ENCODE measurements around the gene PRDM11.
"Not testable (repeated sequence)": the region's sequence is repeated elsewhere in the genome, so short reads cannot be mapped to it uniquely, and the experiment has no call there.

Gene PRDM11

DNA sequence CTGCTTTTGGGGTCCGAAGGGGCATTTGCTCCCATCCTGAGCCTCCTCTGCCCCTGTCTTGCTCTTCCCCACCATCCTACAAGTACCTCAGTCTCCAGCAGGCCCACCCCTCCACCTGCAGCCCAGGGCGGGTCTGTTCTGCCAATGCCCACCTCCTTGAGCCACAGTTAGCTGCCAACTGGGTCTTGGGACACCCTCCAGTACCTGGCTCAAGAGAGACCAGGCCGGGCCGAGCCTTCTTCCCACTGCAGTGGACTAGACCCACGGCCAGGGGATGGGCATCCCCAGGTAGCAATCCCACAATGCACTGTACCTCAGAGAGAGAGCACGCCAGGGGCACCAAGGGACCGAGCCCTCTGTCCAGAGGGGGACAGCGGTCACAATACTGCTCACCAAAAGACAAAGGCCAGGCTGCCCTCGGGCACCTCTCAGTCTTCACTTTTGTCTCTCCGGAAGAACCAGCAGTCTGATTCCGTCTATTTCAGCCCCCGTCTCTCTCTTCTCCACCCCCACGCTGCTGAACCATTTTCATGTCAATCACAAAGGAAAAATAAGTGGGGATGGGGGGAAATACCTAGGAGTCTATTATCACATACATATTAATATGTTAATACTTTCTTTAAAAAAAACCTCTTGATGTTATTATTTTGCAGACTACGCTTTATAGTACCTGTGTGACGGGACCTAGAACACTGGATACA is 88.0 kb downstream of the PRDM11 start:
- DNase-seq (ENCODE audit: low spot score) = no peak

DNA sequence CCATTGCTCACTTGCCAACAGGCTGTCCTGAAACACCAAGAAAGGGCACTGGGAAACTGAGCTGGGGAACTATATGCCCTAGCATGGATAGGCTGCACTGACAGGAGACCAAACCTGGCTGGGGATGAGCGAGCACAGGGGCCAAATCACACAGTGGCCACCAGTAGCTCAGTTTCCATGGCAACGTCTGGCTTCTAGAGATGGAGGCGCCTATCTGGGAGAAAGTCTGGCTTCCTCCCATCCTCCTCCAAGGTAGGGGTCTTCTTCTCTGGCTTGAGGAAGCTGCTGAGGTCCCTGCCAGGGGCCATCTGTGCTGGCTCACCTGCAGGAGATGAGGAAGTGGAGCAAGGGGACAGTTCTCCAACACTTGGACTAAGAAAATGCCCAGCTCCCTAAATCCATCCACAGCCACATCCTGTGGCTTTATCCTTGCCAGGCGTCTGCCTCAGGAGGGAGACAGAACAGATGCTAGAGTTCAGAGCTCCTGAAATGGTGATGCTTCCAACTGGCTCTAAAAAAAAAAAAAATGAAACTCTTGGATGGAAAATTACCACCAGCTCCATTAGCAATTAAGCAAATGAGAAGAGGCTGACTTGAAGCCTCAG is 91.4 kb downstream of the PRDM11 start:
- no peak for DNase-seq (ENCODE audit: low spot score)

GRCh38 chr11:45238724-45239123 is 92.3 kb downstream of the PRDM11 start:
- DNase-seq (ENCODE audit: low spot score) = no peak

- no peak for DNase-seq (ENCODE audit: low spot score)
Measured at GRCh38 chr11:45239733-45240132, 93.3 kb downstream of the PRDM11 start.

DNA sequence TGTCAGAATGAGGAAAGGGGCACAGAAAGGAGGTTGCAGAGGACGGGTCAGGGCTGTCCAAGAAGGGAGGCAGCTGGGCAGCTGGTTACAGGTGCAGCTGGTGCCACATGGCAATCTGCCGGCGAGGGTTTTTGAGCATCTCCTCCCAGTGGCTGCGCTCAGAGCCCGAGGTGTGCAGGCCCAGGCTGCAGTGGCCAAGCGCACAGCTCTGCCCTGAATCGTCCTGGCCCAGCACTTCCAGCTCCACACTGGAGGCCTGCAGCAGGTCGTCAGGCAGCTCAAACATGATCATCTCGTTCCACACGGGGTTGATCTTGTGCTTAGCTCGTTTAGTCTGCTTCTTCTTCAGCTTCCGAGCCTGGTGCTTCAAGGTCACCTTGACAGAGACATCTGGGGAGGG is 97.5 kb downstream of the PRDM11 start:
- no peak for DNase-seq (ENCODE audit: low spot score)

GRCh38 chr11:45245218-45246045 is 99.0 kb downstream of the PRDM11 start:
- DNase-seq (ENCODE audit: low spot score) = no peak

DNA sequence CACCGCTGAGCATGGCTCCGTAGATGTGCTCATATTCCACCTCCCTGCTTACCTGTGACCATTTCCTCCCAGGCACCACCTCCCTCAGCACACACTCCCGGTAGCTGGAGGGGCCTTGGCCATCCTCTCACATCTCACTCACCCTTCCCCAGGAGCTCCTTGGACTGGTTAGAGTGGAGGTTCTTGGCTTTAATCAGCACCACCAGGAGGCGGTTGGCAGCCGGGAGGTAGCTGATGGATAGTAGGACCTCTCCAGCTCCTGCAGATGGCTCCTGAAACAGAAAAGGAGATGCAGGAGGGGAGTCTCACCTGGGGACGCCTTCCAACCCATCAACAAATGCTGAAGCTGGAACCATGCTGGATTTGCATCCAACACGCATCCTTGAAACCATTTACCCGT is 99.8 kb downstream of the PRDM11 start:
- no peak for DNase-seq (ENCODE audit: low spot score)

GRCh38 chr11:45247433-45247832 is 101.0 kb downstream of the PRDM11 start:
- no peak for DNase-seq (ENCODE audit: low spot score)

DNA sequence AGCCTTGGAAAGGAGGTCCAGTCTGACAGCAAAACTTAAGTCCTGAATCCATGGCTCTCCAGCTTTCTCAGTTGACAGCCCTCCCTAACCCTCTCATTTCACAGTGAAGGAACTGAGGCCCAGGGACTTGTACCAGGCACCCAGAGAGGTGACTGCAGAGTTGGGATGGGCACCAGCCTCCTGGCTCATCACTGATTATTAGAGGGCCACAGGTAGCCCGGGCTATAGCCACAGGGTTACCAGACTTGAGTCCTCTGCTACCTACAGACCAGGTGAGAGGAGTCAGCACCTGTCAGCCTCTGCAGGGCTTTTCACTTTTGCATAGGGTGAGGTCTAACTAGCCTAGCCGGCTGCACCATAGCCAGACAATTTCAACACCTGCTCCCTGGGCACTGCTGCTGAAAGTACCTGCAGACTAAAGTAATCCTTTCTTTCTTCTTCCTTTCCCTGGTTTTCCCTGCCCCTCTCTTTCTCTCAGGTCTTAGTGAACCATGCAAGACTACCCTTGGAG is 102.1 kb downstream of the PRDM11 start:
- DNase-seq (ENCODE audit: low spot score) = no peak

DNA sequence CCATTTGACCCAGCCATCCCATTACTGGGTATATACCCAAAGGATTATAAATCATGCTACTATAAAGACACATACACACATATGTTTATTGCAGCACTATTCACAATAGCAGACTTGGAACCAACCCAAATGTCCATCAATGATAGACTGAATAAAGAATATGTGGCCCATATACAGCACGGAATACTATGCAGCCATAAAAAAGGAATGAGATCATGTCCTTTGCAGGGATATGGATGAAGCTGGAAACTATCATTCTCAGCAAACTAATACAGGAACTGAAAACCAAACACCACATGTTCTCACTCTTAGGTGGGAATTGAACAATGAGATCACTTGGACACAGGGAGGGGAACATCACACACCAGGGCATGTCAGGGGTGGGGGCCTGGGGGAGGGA is 102.9 kb downstream of the PRDM11 start:
- not testable (repeated sequence) for DNase-seq (ENCODE audit: low spot score)

GRCh38 chr11:45250035-45250718 is 103.7 kb downstream of the PRDM11 start:
- DNase-seq (ENCODE audit: low spot score) = no peak

DNA sequence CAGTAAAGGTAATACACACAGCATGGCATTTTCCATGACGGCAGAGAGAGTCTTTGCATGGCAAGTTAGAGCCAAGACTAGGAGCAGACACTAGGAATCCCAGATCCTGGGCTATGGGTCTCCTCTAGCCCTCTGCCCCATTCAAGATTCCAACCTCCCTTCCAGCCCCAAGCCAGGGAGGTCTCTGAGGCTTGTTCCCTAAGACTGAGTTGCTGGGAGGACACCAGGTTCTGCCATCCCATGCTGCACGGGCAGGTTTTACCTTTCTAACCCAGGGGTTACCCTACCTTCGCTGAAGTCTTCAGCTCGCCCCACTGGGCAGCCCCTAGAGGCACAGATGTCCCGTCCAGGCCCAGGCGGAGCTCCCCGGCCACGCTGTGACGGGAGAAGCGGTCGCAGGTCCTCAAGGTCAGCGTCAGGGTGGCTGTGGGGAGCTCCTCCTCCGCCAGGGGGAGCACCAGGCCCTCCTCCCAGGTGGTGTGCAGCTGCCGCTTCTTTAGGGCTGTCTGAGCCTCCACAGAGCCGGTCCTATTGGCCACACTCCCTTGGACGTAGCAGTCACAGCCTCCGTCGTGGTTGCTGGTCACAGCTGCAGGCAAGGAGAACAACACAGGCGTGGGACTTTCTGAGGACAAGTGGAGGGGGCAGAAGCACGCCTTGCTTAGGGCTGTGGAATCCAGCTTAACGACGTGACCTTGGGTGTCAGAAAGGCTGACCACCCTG is 105.9 kb downstream of the PRDM11 start:
- DNase-seq (ENCODE audit: low spot score) = no peak

DNA sequence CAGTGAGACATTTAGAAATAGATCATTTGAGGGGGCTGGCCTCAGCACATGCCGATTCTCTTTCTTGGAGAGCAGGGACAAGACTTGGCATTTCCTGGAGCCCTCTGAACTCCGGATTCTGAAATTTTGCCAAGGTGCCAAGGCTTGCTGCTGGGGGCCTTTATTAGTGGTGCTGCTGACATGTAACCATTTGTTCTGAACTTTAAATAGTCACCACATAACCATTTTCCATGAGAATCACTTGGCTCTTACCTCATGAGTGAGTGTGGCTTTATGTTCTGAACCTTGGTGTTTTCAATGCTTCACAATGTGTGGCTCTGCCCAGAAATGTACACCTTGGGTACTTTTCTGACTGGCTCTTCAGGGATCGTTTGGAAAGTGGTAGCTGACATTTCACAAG is 106.4 kb downstream of the PRDM11 start:
- no peak for DNase-seq (ENCODE audit: low spot score)

GRCh38 chr11:45253640-45254039 is 107.2 kb downstream of the PRDM11 start:
- DNase-seq (ENCODE audit: low spot score) = no peak

GRCh38 chr11:45254070-45254469 is 107.6 kb downstream of the PRDM11 start:
- DNase-seq (ENCODE audit: low spot score) = no peak

GRCh38 chr11:45258982-45259530 is 112.6 kb downstream of the PRDM11 start:
- no peak for DNase-seq (ENCODE audit: low spot score)

DNA sequence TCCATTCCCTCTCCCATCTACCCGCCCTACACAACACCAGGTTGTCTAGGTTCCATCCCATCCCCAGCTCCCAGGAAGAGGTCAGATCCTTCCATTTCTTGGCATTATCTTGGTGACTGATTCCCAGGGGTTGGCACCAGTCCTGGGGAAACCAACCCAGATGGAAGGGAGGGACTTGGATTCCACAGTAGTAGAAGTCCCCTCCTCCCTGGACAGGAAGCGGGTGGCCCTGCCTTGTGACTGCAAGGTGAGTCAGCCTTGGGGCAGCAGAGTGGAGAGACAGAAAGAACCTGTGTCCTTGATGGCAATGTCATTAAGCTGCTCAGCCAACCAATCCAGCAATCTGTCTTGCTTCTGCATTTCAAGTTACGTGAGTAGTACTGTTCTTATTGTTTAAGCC is 113.2 kb downstream of the PRDM11 start:
- no peak for DNase-seq (ENCODE audit: low spot score)

GRCh38 chr11:45260071-45260470 is 113.6 kb downstream of the PRDM11 start:
- DNase-seq (ENCODE audit: low spot score) = no peak

DNA sequence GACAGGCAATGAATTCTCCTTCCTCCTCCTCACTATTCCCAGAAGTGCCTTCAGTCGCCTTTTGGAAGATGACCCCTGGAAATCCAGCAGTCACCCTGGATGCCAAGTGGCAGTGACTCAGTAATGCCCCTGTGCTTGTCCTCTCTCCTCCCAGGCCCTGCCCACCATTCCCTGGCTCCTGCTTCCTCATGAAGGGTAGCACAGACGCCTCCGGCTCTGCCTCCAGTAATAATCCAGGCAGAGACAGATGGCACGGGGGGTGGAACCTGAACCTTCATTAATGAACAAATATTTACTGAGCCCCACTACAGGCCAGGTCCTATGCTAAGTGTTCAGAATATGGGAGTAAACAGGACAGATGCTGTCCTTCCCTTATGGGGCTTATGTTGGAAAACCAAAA is 116.5 kb downstream of the PRDM11 start:
- no peak for DNase-seq (ENCODE audit: low spot score)

DNA sequence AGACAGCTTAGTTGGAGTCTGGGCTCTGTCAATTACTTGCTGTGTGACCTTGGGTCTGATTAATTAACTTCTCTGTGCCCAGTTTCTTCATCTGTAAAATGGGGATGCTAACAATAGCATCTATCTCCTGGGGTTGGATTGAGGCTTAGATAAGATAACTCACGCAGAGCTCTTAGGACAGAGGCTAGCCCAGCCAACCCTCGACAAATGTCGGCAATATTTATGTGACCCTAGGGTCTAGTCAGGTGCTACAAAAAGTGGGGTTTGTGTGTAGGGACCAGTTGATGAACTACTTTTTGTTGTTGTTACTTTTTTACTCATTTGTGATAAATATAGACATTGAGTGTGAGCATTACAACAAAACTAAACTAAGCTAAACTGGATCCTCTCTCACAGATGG is 117.3 kb downstream of the PRDM11 start:
- no peak for DNase-seq (ENCODE audit: low spot score)

DNA sequence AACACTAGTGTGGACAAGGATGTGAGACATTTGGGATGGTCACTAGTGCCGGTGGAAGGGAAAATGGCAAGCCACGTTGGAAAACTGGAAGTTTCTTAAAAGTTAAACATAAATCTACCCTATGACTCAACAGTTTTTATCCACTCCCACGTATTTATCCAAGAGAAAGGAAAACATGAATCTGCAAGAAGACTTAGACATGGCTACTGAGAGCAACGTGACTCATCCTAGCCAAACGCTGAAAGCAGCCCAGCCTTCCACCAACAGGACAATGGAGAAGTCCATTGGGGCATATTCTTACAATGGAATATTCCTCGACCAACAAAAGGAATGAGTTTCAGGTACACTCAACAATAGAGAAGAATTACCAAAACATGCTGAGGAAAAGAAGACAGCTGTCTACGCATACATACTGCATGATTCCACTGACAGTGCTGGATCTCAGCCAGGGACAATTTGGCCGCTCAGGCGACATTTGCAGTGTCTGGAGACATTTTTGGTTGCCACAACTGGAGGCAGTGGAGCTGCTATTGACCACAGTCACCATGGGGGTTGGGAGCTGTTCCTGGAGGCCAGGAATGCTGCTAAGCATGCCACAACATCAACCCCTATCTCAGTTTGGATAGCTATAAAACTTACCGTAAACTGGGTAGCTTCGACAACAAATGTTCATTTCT is 118.5 kb downstream of the PRDM11 start:
- DNase-seq (ENCODE audit: low spot score) = no peak

Data from globus pallidus (tissue), 1 donor.